Spleen (tissue), 11 donors: ENCODE measurements around the gene MYOD1. TPM values are rescaled to one million over a fixed set of nuclear protein-coding genes. Genes with fewer than 3 reads are reported as not detected.

Source experiments
- DNase-seq: peaks from one replicate; pipeline ENCODE4 v3.0.0-alpha.2; 2020
- H3K27ac ChIP-seq, 8 donors: fragments of 200-600 bp; sonication (generic) in 7 of 8; 1 replicate in 4 of 8; 2 replicates in 4 of 8; pipeline versions ENCODE4 v1.5.0 to v1.8.0; 2016 to 2021; ENCODE audit warnings: inconsistent platforms in 4 of 8, mild to moderate bottlenecking in 4 of 8, moderate library complexity in 1 of 8
- H3K27me3 ChIP-seq, 7 donors: fragments of 200-600 bp; sonication (generic) in 6 of 7; replicated peaks in 1 of 7; 1 replicate in 4 of 7; 2 replicates in 3 of 7; pipeline versions ENCODE4 v1.5.0 to v1.8.0; 2016 to 2021; ENCODE audit warnings: inconsistent platforms in 3 of 7, mild to moderate bottlenecking in 1 of 7
- H3K36me3 ChIP-seq, 6 donors: fragments of 200-600 bp; sonication (generic) in 5 of 6; 1 replicate in 4 of 6; 2 replicates in 2 of 6; pipeline versions ENCODE4 v1.5.0 to v1.8.0; 2016 to 2021; ENCODE audit warnings: inconsistent platforms in 2 of 6
- H3K4me1 ChIP-seq, 6 donors: fragments of 200-600 bp; sonication (generic) in 5 of 6; 1 replicate in 3 of 6; 2 replicates in 3 of 6; pipeline versions ENCODE4 v1.5.0 to v1.8.0; 2016 to 2021; ENCODE audit warnings: inconsistent platforms in 3 of 6
- H3K4me3 ChIP-seq, 8 donors: fragments of 200-600 bp; sonication (generic) in 7 of 8; 1 replicate in 4 of 8; 2 replicates in 4 of 8; pipeline versions ENCODE4 v1.5.0 to v1.8.0; 2016 to 2021; ENCODE audit warnings: inconsistent platforms in 4 of 8, mild to moderate bottlenecking in 4 of 8, moderate library complexity in 2 of 8
- H3K9me3 ChIP-seq, 8 donors: fragments of 200-600 bp; sonication (generic) in 7 of 8; 1 replicate in 4 of 8; 2 replicates in 4 of 8; pipeline versions ENCODE4 v1.5.0 to v1.8.0; 2016 to 2021; ENCODE audit warnings: inconsistent platforms in 4 of 8
- CTCF ChIP-seq, 11 experiments: fragments of 200-600 bp in 7 of 11; fragments of 450-650 bp in 4 of 11; sonication (generic) in 4 of 11; IDR thresholded peaks in 8 of 11; conservative IDR thresholded peaks in 3 of 11; 1 replicate in 7 of 11; 2 replicates in 4 of 11; pipeline versions ENCODE4 v1.4.0 to v1.8.0; 2016 to 2021; ENCODE audit warnings: antibody characterized with exemption in 11 of 11, inconsistent platforms in 4 of 11, mild to moderate bottlenecking in 1 of 11
- POLR2A ChIP-seq, 3 donors: fragments of 450-650 bp; IDR thresholded peaks; one replicate each; pipeline ENCODE4 v1.5.1; 2017; ENCODE audit warnings: antibody characterized with exemption in 3 of 3, mild to moderate bottlenecking in 1 of 3
- POLR2AphosphoS5 ChIP-seq, 3 donors: sonication (generic); formaldehyde crosslinking; IDR thresholded peaks; one replicate each; pipeline ENCODE4 v1.5.1; 2017; ENCODE audit warnings: antibody characterized with exemption in 3 of 3
- WGBS, 5 donors: extraction: QIAGEN DNeasy Blood & Tissue Kit in 3 of 5; methylation state at CpG; one replicate each; pipeline versions ENCODE4 v1.1.5 to v1.1.7; 2013 to 2018; 5-methylcytosine and 5-hydroxymethylcytosine counted together
- intact Hi-C: fragments of 100-400 bp; cut with DNase I; formaldehyde crosslinking; loops from one replicate; pipeline ENCODE4 v1.15.0; 2023; ENCODE audit warnings: low total_unique reads
- polyA plus RNA-seq, 3 donors: library from polyadenylated mRNA; stranded (reverse); fragments of 200-250 nt; gene quantifications; one replicate each; pipeline ENCODE4 v1.2.1, GENCODE V29; 2013
- total RNA-seq, 7 donors: library from RNA; depleted of rRNA in 3 of 7; stranded (reverse); fragments of >200 nt in 3 of 7; fragmentation: NEBNext Ultra II Directional in 4 of 7; extraction: Animal tissue kit (Norgen Biotek cat#: 25700) in 4 of 7; gene quantifications; one replicate each; pipeline versions ENCODE4 v1.1.0 to v1.2.1, GENCODE V29; 2016 to 2021
- donor health status: healthy with polysubstance abuse.
- donor health status: DM: no; HTN: no; CAD: no; lungs with moderate emphysema.
- donor health status: DM: no; HTN: no; CAD: no.
- donor health status: Bipolar disorder and iron deficiency.
- donor health status: healthy.
- donor health status: DM: no; HTN: no; CAD: no.
- donor health status: DM: yes; HTN: yes; CAD: no.

MYOD1 gene
- total and polyA plus RNA-seq, 10 donors = 0.04 TPM; not detected in 9

GRCh38 chr11:17743026-17743807, 23.8 kb downstream of the MYOD1 start:
- no peaks in the 10 kb centered on the region for H3K9me3 ChIP-seq
- TF ChIP-seq POLR2A (IDR thresholded peaks at IDR 0.05) (no peak), POLR2AphosphoS5 (IDR thresholded peaks at IDR 0.05) (no peak), CTCF (IDR thresholded peaks at IDR 0.05 in 8 of 11, conservative IDR thresholded peaks at IDR 0.05 in 3 of 11) (no peak)
- intact Hi-C loops = no loop called here
- no peak overlapping the region for H3K4me3 ChIP-seq
- H3K27ac ChIP-seq = no peak overlapping the region
- no peaks in the 10 kb centered on the region for H3K36me3 ChIP-seq
- WGBS, 5 donors = 76 to 89% (median 78%) methylated on average over 13 of the region's 13 CpGs
- no peaks in the 10 kb centered on the region for H3K4me1 ChIP-seq
- peaks cover 0 to 66% (median 13%) of the 10 kb centered on the region in 7 donors for H3K27me3 ChIP-seq
- peak; percentile 54 for DNase-seq

- 75 to 83% (median 79%) methylated on average over 5 of the region's 5 CpGs for WGBS, 5 donors
- peak; percentile 40 for DNase-seq
- H3K36me3 ChIP-seq = no peaks in the 10 kb centered on the region
- no peak overlapping the region for H3K4me3 ChIP-seq
- H3K4me1 ChIP-seq = no peaks in the 10 kb centered on the region
- intact Hi-C loops = no loop called here
- no peak for TF ChIP-seq CTCF (IDR thresholded peaks at IDR 0.05 in 8 of 11, conservative IDR thresholded peaks at IDR 0.05 in 3 of 11)
- no peak for TF ChIP-seq POLR2AphosphoS5 (IDR thresholded peaks at IDR 0.05)
- TF ChIP-seq POLR2A (IDR thresholded peaks at IDR 0.05) = no peak
- no peak overlapping the region for H3K27ac ChIP-seq
- H3K27me3 ChIP-seq = peaks cover 0 to 64% (median 7%) of the 10 kb centered on the region in 7 donors
- no peaks in the 10 kb centered on the region for H3K9me3 ChIP-seq
These were observed 24.4 kb downstream of the MYOD1 start for GRCh38 chr11:17743808-17744119.

- Histone ChIP-seq H3K27ac (no peak overlapping the region), H3K27me3 (peaks cover 0 to 61% (median 5%) of the 10 kb centered on the region in 7 donors), H3K9me3 (no peaks in the 10 kb centered on the region), H3K4me1 (no peaks in the 10 kb centered on the region), H3K4me3 (no peak overlapping the region), H3K36me3 (no peaks in the 10 kb centered on the region)
- TF ChIP-seq POLR2A (IDR thresholded peaks at IDR 0.05) = no peak
- intact Hi-C loops = no loop called here
- peak; percentile 48 for DNase-seq
- WGBS, 5 donors = 65 to 81% (median 74%) methylated on average over 9 to 10 of the region's 10 CpGs
These were observed 25.0 kb downstream of the MYOD1 start for GRCh38 chr11:17744151-17744940.

- Histone ChIP-seq H3K27ac (no peak overlapping the region), H3K4me1 (no peaks in the 10 kb centered on the region), H3K4me3 (no peak overlapping the region), H3K27me3 (peaks cover 0 to 52% (median 5%) of the 10 kb centered on the region in 7 donors), H3K9me3 (no peaks in the 10 kb centered on the region), H3K36me3 (no peaks in the 10 kb centered on the region)
- intact Hi-C loops = no loop called here
- peak; percentile 66 for DNase-seq
- TF ChIP-seq CTCF (IDR thresholded peaks at IDR 0.05 in 8 of 11, conservative IDR thresholded peaks at IDR 0.05 in 3 of 11) (no peak), POLR2AphosphoS5 (IDR thresholded peaks at IDR 0.05) (no peak), POLR2A (IDR thresholded peaks at IDR 0.05) (no peak)
- WGBS, 5 donors = 77 to 87% (median 84%) methylated on average over 20 of the region's 20 CpGs
These were observed 25.8 kb downstream of the MYOD1 start for GRCh38 chr11:17745023-17745772.
